Eye (tissue), 1 donor: Measurements from ENCODE around the gene ATXN3.
A peak's percentile ranks its signal among the peaks of the same experiment; 100 is the strongest.

Source experiments
- DNase-seq: peaks from one replicate; pipeline ENCODE4 v3.0.0-alpha.2; 2015

ATXN3 gene

DNA sequence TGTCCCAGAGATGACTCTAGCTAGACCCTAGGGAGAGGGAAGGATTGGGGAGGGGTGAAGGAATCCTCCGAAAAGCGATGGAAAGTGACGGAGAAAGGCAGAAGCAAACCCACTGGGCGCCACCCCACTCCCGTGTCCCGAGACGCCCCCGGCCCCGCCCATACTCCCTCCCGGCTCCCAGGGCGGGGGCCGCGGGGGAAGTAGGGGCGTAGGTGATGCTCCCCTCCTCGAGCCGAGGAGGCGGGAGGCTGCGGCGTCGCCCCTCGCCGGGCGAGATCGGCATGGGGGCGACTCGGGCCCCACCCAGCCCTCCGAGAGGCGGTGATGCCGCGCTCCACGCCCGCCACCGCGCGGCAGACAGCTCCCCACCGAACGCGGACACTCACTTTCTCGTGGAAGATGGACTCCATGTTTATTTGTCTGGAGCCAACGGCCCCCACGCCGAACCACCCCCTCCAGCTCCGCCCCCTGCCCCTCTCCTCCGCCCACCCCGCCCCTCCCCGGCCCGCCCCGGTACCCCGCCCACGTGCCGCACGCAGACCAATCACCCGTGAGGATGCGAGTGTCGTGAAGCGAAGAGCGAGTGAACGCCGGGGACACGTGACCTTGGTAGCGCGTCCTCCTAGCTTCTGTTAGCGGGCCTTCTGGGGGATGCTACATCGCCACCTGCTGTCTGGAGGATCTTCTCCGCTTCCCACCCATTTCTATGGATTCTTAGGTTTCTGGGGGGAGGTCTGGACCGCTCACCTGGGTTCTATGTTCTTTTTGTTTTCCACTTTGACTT is at the start of gene ATXN3:
ATXN3 (minus strand) TSS at position 440 of the 784 bp plus-strand sequence; CDS start at position 410, 30 bp downstream.
- DNase-seq, result peak; percentile 98

DNA sequence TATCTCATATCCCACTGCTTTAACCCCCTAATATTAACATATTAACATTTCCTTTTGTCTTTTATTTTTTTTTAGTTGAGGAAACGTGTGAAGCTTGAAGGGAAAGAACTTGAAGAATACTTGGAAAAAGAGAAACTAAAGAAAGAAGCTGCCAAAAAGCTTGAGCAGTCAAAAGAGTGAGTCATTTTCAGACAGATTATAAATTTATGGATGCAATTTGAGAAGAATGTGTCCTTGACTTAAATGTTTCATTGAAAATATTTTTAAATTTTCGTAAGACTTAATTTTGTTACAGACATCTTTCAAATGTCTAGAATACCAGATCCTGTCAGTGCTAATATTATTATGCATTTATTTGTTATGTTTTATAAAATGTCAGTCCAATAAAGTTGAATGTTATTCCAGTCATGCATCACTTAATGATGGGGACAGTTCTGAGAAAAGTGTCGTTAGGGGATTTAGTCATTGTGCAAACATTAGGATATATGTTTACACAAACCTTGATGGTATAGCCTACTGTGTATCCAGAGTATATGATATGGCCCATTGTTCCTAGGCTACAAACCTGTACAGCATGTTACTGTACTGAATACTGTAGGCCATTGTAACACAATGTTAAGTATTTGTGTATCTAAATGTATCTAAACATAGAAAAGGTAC is 48.0 kb upstream of the ATXN3 start:
- no peak for DNase-seq

GRCh38 chr14:92153581-92153980 is 47.2 kb upstream of the ATXN3 start:
- no peak for DNase-seq

DNA sequence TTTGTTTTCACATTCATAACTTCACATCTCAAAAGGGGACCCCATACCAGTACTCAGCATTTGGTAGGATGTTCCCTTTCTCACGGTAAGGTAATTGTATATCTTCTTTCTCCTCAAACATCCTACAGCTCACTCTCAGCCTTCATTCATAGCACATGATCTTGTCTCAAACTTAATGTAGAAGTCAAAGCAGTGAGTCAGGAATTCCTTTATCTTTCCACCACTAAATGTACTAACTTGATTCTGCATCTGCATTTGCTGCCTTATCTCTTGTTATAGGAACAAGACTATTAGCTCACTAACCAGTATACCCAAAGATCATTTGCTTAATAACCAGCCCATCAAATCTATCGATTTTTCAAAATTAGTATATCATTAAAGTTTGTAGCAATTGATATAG is 38.3 kb upstream of the ATXN3 start:
- no peak for DNase-seq

- DNase-seq, result no peak
Measured at GRCh38 chr14:92143962-92144361, 37.6 kb upstream of the ATXN3 start.

DNA sequence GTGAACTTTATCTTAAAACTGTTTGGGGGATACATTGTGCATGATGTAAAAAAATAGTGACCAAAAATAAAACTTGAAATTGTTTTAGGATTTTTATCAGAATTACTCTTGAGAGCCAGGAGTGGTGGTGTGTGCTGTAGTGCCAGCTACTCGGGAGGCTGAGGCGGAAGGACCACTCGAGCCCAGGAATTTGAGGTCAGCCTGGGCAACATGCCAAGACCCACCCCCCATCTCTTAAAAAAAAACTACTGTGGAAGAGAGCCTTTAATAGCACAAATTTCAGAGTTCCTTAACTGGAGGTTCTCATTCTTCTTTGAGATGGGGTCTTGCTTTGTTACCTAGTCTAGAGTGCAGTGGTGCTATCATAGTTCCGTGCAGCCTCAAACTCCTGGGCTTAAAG is 36.9 kb upstream of the ATXN3 start:
- DNase-seq, result no peak

- peak; percentile 67 for DNase-seq
Measured at GRCh38 chr14:92135269-92135668, 28.9 kb upstream of the ATXN3 start.

DNA sequence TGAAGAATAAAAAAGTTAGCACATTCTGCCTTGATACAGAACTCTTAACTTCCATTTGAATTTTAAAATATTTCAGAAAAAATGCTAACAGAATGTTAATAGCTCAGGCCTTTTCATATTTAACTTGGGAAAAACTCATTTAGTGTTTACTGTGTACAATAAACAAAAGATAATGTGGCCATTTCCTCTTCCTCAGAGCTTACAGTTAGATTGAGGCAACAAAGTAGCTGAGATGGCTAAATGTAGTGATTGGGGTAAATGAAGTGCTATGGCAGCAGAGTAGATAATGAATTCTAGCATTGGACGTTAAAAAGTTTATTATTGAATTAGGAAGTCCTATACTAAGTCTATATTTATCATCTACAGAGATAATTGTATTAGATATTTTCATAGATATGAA is 28.1 kb upstream of the ATXN3 start:
- DNase-seq, result no peak

GRCh38 chr14:92122761-92123160 is 16.4 kb upstream of the ATXN3 start:
- no peak for DNase-seq

GRCh38 chr14:92122351-92122677 is 15.9 kb upstream of the ATXN3 start:
- peak; percentile 89 for DNase-seq

- peak; percentile 96 for DNase-seq
Measured at GRCh38 chr14:92121670-92122350, 15.4 kb upstream of the ATXN3 start, which contains the start of the genes CPSF2 and NDUFB1. TSS of gene CPSF2 (plus strand) at chr14:92121969. CDS start at chr14:92130985, 9,016 bp downstream. TSS of gene NDUFB1 (minus strand) at chr14:92121706. CDS start at chr14:92117637, 4,069 bp downstream.

GRCh38 chr14:92121207-92121669 is 14.9 kb upstream of the ATXN3 start:
- DNase-seq, result no peak

DNA sequence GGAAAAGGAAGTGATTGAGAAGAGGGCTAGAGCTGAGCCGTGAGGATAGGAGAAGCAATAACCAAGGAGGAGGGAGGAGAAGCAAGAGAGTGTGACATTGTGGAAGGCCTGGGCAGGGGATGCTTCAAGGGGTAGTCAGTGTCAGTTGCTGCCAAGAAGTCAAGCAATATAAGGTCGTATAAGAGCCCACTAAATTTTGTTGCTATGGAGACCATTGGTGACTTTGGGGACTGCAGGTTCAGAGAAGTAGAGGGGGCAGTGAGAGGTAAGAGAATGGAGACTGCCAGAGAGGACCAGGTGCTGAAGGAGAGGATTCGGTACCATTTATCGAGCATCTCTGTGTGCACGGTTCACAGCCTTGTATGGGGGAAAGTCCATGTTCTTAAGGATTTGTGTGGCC is 3.1 kb upstream of the ATXN3 start:
- no peak for DNase-seq

- DNase-seq, result no peak
Measured at GRCh38 chr14:92108345-92109254, 2.2 kb upstream of the ATXN3 start.

GRCh38 chr14:92105893-92106142 is 564 bp downstream of the ATXN3 start:
- no peak for DNase-seq

GRCh38 chr14:92105073-92105892 is 1.1 kb downstream of the ATXN3 start:
- DNase-seq, result no peak

GRCh38 chr14:92103363-92103989 is 2.9 kb downstream of the ATXN3 start:
- no peak for DNase-seq

DNA sequence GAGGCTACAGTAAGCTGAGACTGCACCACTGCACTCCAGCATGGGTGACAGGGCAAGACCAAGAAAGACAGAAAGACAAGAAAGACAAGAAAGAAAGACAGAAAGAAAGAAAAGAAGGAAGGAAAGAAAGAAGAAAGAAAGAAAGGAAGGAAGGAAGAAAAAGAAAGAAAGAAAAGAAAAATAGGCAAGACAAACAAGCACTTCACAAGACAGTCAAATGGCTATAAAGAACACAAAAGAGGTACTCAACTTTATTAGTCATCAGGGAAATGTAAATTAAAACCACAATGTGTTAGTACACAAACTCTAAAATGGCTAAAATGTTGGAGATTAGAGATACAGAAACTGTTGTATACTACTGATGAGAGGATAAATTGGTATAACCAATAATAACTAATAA is 6.6 kb downstream of the ATXN3 start:
- no peak for DNase-seq

- DNase-seq, result peak; percentile 2
Measured at GRCh38 chr14:92093320-92093719, 13.1 kb downstream of the ATXN3 start.

DNA sequence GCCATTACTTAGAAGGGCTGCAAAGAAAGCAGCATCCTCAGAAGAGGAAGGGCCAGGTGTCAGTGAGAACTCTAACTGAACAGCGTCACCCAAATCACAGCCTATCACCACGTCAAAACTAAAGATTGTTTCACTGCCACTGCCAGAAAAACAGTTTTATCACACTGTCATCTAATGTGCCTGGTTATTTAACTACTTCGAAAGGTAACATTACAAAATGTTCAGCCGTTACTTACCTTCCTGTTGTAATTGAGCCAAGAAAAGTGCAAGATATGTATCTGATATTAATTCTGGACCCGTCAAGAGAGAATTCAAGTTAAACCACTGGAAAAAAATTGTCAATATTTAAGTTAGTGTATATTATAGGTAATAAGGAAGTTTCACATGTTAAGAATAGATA is 17.9 kb downstream of the ATXN3 start:
- no peak for DNase-seq

- DNase-seq, result no peak
Measured at GRCh38 chr14:92074555-92074954, 31.8 kb downstream of the ATXN3 start.
